Parathyroid adenoma (tissue), 2 donors: ENCODE results near the gene RPS3.

Source experiments
- H2AFZ ChIP-seq: fragments of 300-600 bp; sonication (generic); one replicate; pipeline ENCODE4 v1.7.0; 2017; ENCODE audit warnings: antibody characterized with exemption, mild to moderate bottlenecking
- H3K27ac ChIP-seq: fragments of 300-600 bp; sonication (generic); one replicate; pipeline ENCODE4 v1.7.0; 2017
- H3K27me3 ChIP-seq: fragments of 300-600 bp; sonication (generic); one replicate; pipeline ENCODE4 v1.7.0; 2017; ENCODE audit warnings: low read length; ENCODE audit not compliant: control insufficient read depth, insufficient read depth
- H3K36me3 ChIP-seq: fragments of 300-600 bp; sonication (generic); one replicate; pipeline ENCODE4 v1.7.0; 2017; ENCODE audit warnings: low read length; ENCODE audit not compliant: control insufficient read depth, insufficient read depth
- H3K4me1 ChIP-seq: fragments of 300-600 bp; sonication (generic); one replicate; pipeline ENCODE4 v1.7.0; 2017; ENCODE audit warnings: control low read depth
- H3K4me2 ChIP-seq: fragments of 300-600 bp; sonication (generic); one replicate; pipeline ENCODE4 v1.7.0; 2017; ENCODE audit warnings: low read length
- H3K4me3 ChIP-seq: fragments of 300-600 bp; sonication (generic); one replicate; pipeline ENCODE4 v1.7.0; 2017; ENCODE audit warnings: low read depth, low read length
- H3K79me2 ChIP-seq: fragments of 300-600 bp; sonication (generic); one replicate; pipeline ENCODE4 v1.7.0; 2017; ENCODE audit warnings: control low read depth
- H3K9ac ChIP-seq: fragments of 300-600 bp; sonication (generic); one replicate; pipeline ENCODE4 v1.7.0; 2017; ENCODE audit warnings: mild to moderate bottlenecking
- H3K9me3 ChIP-seq: fragments of 300-600 bp; sonication (generic); one replicate; pipeline ENCODE4 v1.7.0; 2017; ENCODE audit warnings: low read length; ENCODE audit not compliant: control insufficient read depth
- TF ChIP-seq, protein P1 (sequence below): fragments of 300-600 bp; sonication (generic); IDR thresholded peaks from one replicate; pipeline ENCODE4 v1.7.0; 2017; ENCODE audit warnings: antibody characterized with exemption, mild to moderate bottlenecking
- donor health status: primary hyperparathyroidism.

RPS3 gene

DNA sequence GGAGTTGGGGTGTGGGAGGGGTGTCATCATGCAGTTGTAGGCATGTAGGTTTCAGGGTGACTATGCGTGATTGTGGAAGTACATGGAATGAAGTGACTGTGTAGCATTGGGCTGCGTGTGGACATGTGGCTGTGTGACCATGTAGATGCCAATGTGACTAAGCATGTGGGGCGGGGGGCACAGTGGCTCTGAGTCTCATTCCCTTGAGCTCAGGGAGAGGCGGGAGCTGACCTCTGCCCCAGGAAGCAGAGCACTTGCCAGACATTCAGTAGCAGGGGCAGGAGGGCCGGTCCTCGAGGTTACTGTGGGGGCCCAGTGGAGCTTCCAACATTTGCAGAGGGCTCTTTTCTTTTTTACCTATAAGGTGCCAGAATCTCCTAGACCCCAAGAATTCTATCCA lies 34.1 kb downstream of the RPS3 start:
- no peak overlapping the region for H3K9ac ChIP-seq
- no peak overlapping the region for H3K4me3 ChIP-seq
- H3K79me2 ChIP-seq: no peaks in the 10 kb centered on the region
- H3K9me3 ChIP-seq: no peaks in the 10 kb centered on the region
- no peaks in the 10 kb centered on the region for H3K36me3 ChIP-seq
- H2AFZ ChIP-seq: no peak overlapping the region
- TF ChIP-seq, protein P1, sequence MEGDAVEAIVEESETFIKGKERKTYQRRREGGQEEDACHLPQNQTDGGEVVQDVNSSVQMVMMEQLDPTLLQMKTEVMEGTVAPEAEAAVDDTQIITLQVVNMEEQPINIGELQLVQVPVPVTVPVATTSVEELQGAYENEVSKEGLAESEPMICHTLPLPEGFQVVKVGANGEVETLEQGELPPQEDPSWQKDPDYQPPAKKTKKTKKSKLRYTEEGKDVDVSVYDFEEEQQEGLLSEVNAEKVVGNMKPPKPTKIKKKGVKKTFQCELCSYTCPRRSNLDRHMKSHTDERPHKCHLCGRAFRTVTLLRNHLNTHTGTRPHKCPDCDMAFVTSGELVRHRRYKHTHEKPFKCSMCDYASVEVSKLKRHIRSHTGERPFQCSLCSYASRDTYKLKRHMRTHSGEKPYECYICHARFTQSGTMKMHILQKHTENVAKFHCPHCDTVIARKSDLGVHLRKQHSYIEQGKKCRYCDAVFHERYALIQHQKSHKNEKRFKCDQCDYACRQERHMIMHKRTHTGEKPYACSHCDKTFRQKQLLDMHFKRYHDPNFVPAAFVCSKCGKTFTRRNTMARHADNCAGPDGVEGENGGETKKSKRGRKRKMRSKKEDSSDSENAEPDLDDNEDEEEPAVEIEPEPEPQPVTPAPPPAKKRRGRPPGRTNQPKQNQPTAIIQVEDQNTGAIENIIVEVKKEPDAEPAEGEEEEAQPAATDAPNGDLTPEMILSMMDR: no peak
- H3K27ac ChIP-seq: no peak overlapping the region
- H3K4me1 ChIP-seq: no peaks in the 10 kb centered on the region
- no peaks in the 10 kb centered on the region for H3K27me3 ChIP-seq
- H3K4me2 ChIP-seq: no peak overlapping the region

GRCh38 chr11:75434051-75434450 lies 34.7 kb downstream of the RPS3 start:
- no peaks in the 10 kb centered on the region for H3K4me1 ChIP-seq
- no peaks in the 10 kb centered on the region for H3K27me3 ChIP-seq
- no peak overlapping the region for H3K4me3 ChIP-seq
- no peaks in the 10 kb centered on the region for H3K79me2 ChIP-seq
- H3K9ac ChIP-seq: no peak overlapping the region
- no peaks in the 10 kb centered on the region for H3K9me3 ChIP-seq
- H2AFZ ChIP-seq: no peak overlapping the region
- H3K4me2 ChIP-seq: no peak overlapping the region
- H3K27ac ChIP-seq: no peak overlapping the region
- H3K36me3 ChIP-seq: no peaks in the 10 kb centered on the region
- TF ChIP-seq, protein P1: no peak

- no peaks in the 10 kb centered on the region for H3K79me2 ChIP-seq
- TF ChIP-seq, protein P1: no peak
- no peak overlapping the region for H3K9ac ChIP-seq
- no peaks in the 10 kb centered on the region for H3K27me3 ChIP-seq
- no peaks in the 10 kb centered on the region for H3K4me1 ChIP-seq
- H3K9me3 ChIP-seq: no peaks in the 10 kb centered on the region
- H3K36me3 ChIP-seq: no peaks in the 10 kb centered on the region
- H3K4me3 ChIP-seq: no peak overlapping the region
- H2AFZ ChIP-seq: no peak overlapping the region
- no peak overlapping the region for H3K4me2 ChIP-seq
- no peak overlapping the region for H3K27ac ChIP-seq
These were observed 35.7 kb downstream of the RPS3 start for GRCh38 chr11:75434886-75435570.

GRCh38 chr11:75435571-75435925 lies 36.2 kb downstream of the RPS3 start:
- Histone ChIP-seq H3K27me3 (no peaks in the 10 kb centered on the region), H3K4me2 (no peak overlapping the region), H3K4me3 (no peak overlapping the region), H3K4me1 (no peaks in the 10 kb centered on the region), H2AFZ (no peak overlapping the region), H3K27ac (no peak overlapping the region), H3K36me3 (no peaks in the 10 kb centered on the region), H3K79me2 (no peaks in the 10 kb centered on the region), H3K9me3 (no peaks in the 10 kb centered on the region), H3K9ac (no peak overlapping the region)
- TF ChIP-seq, protein P1: no peak

GRCh38 chr11:75436806-75437205 lies 37.5 kb downstream of the RPS3 start:
- no peaks in the 10 kb centered on the region for H3K36me3 ChIP-seq
- H3K79me2 ChIP-seq: no peaks in the 10 kb centered on the region
- no peak overlapping the region for H3K4me3 ChIP-seq
- H3K27me3 ChIP-seq: no peaks in the 10 kb centered on the region
- no peak overlapping the region for H3K9ac ChIP-seq
- TF ChIP-seq, protein P1: no peak
- no peak overlapping the region for H3K4me2 ChIP-seq
- no peak overlapping the region for H3K27ac ChIP-seq
- no peaks in the 10 kb centered on the region for H3K4me1 ChIP-seq
- H3K9me3 ChIP-seq: no peaks in the 10 kb centered on the region
- H2AFZ ChIP-seq: no peak overlapping the region
